Nephron (organoid): ENCODE measurements around the gene HAP1.

Experiments
- H3K27ac Mint-ChIP-seq, 3 experiments: 2 replicates each; pipeline ENCODE4 v1.8.0; 2020; ENCODE audit warnings: mixed read lengths in 3 of 3, mild to moderate bottlenecking in 2 of 3, moderate library complexity in 1 of 3
- H3K27me3 Mint-ChIP-seq: 2 replicates; pipeline ENCODE4 v1.8.0; 2021; ENCODE audit warnings: low read depth, mild to moderate bottlenecking, moderate library complexity, mixed read lengths
- H3K36me3 Mint-ChIP-seq: 2 replicates; pipeline ENCODE4 v1.8.0; 2020; ENCODE audit warnings: low read depth, mixed read lengths
- H3K4me1 Mint-ChIP-seq: 2 replicates; pipeline ENCODE4 v1.8.0; 2020; ENCODE audit warnings: mixed read lengths
- H3K4me3 Mint-ChIP-seq, 3 experiments: 2 replicates each; pipeline ENCODE4 v1.8.0; 2020; ENCODE audit warnings: mild to moderate bottlenecking in 3 of 3, mixed read lengths in 3 of 3, moderate library complexity in 2 of 3
- H3K9me3 Mint-ChIP-seq: 2 replicates; pipeline ENCODE4 v1.8.0; 2020; ENCODE audit warnings: mixed read lengths
- CTCF ChIP-seq, 3 experiments: fragments of 200-600 bp; sonication (generic); IDR thresholded peaks; one replicate each; pipeline ENCODE4 v1.5.0; 2021; ENCODE audit warnings: antibody characterized with exemption in 3 of 3; ENCODE audit not compliant: unreplicated experiment in 3 of 3

HAP1 gene

GRCh38 chr17:41767324-41768042 is 33.0 kb upstream of the HAP1 start:
- Mint-ChIP-seq H3K27ac (no peak overlapping the region), H3K4me1 (peaks cover under 1% of the 10 kb centered on the region), H3K36me3 (peaks cover 73% of the 10 kb centered on the region), H3K9me3 (no peaks in the 10 kb centered on the region), H3K4me3 (no peak overlapping the region), H3K27me3 (no peaks in the 10 kb centered on the region)
- TF ChIP-seq CTCF (IDR thresholded peaks at IDR 0.05; ENCODE audit: unreplicated experiment in 3 of 3): no peak

- Mint-ChIP-seq H3K27ac (peak overlapping the region in 1 of 3 experiments; percentile 30), H3K36me3 (peaks cover 79% of the 10 kb centered on the region), H3K27me3 (no peaks in the 10 kb centered on the region), H3K4me1 (no peaks in the 10 kb centered on the region), H3K4me3 (no peak overlapping the region), H3K9me3 (no peaks in the 10 kb centered on the region)
- TF ChIP-seq CTCF (IDR thresholded peaks at IDR 0.05; ENCODE audit: unreplicated experiment in 3 of 3): no peak
Measured at GRCh38 chr17:41766135-41766534, 31.7 kb upstream of the HAP1 start.

DNA sequence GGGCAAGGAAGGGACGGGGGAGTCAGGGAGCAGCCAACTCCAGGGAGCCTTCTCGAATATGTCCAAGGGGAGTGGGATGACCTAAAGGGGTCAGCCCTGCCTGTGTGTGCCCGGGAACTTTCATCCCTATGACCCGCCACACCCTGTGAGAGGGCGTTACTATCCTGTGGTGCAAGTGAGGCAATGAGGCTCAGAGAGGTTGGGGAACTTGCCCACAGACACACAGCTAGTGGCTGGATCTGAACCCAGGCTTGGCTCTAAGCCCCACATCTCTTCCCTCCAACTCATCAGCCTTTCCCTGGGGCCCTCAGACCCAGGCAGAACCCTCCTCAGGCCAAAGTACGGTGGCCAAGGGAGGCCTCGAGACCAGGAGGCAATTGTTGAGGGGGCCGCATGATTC is 28.9 kb upstream of the HAP1 start:
- no peaks in the 10 kb centered on the region for H3K27me3 Mint-ChIP-seq
- no peak for TF ChIP-seq CTCF (IDR thresholded peaks at IDR 0.05; ENCODE audit: unreplicated experiment in 3 of 3)
- H3K4me1 Mint-ChIP-seq: no peaks in the 10 kb centered on the region
- no peak overlapping the region for H3K4me3 Mint-ChIP-seq
- H3K27ac Mint-ChIP-seq: no peak overlapping the region
- H3K9me3 Mint-ChIP-seq: no peaks in the 10 kb centered on the region
- peaks cover 73% of the 10 kb centered on the region for H3K36me3 Mint-ChIP-seq

- Mint-ChIP-seq H3K9me3 (no peaks in the 10 kb centered on the region), H3K36me3 (peaks cover 76% of the 10 kb centered on the region), H3K4me1 (no peaks in the 10 kb centered on the region), H3K4me3 (no peak overlapping the region), H3K27ac (no peak overlapping the region), H3K27me3 (no peaks in the 10 kb centered on the region)
- no peak for TF ChIP-seq CTCF (IDR thresholded peaks at IDR 0.05; ENCODE audit: unreplicated experiment in 3 of 3)
Measured at GRCh38 chr17:41762841-41763240, 28.4 kb upstream of the HAP1 start.

- H3K4me3 Mint-ChIP-seq: no peak overlapping the region
- H3K9me3 Mint-ChIP-seq: no peaks in the 10 kb centered on the region
- TF ChIP-seq CTCF (IDR thresholded peaks at IDR 0.05; ENCODE audit: unreplicated experiment in 3 of 3): no peak
- peaks cover 76% of the 10 kb centered on the region for H3K36me3 Mint-ChIP-seq
- H3K27me3 Mint-ChIP-seq: no peaks in the 10 kb centered on the region
- no peaks in the 10 kb centered on the region for H3K4me1 Mint-ChIP-seq
- no peak overlapping the region for H3K27ac Mint-ChIP-seq
Measured at GRCh38 chr17:41762391-41762790, 27.9 kb upstream of the HAP1 start.

DNA sequence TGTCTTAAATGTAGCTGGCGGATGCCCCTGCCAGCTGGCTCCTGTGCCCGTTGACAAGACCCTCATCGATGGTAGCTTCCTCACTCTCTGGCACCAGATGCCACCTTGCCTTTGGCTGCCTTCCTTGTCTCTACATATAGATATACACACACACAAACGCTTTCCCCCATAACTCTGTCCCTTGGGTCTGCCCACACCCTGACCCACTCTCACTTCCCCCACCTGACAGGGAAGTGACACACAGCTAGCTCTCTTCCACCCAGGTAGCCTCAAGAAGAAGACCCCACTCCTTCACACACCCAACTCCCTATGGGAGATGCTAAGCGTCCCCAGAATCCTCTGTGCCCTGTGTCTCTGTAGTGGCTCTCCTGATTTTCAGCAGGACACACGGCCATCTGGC is 26.4 kb upstream of the HAP1 start:
- no peak overlapping the region for H3K27ac Mint-ChIP-seq
- H3K36me3 Mint-ChIP-seq: peaks cover 76% of the 10 kb centered on the region
- no peak overlapping the region for H3K4me3 Mint-ChIP-seq
- TF ChIP-seq CTCF (IDR thresholded peaks at IDR 0.05; ENCODE audit: unreplicated experiment in 3 of 3): no peak
- H3K4me1 Mint-ChIP-seq: no peaks in the 10 kb centered on the region
- no peaks in the 10 kb centered on the region for H3K9me3 Mint-ChIP-seq
- H3K27me3 Mint-ChIP-seq: no peaks in the 10 kb centered on the region
